A673 (cell line): ENCODE measurements around the gene SUPT5H.

Source experiments
- CTCF ChIP-seq: fragments of 300-800, 200-600 bp; sonication (generic); conservative IDR thresholded peaks from 2 replicates; pipeline ENCODE4 v1.5.1; 2017; ENCODE audit warnings: low read depth, mild to moderate bottlenecking, antibody characterized with exemption, low read length, moderate library complexity, mixed read lengths
- EZH2 ChIP-seq: fragments of 200-600 bp; sonication (generic); IDR thresholded peaks from 2 replicates; pipeline ENCODE4 v1.6.1; 2017; ENCODE audit warnings: borderline replicate concordance, low read depth, mild to moderate bottlenecking, mixed read lengths, antibody characterized with exemption, low read length; ENCODE audit not compliant: poor library complexity, severe bottlenecking

GRCh38 chr19:39471756-39472536 is 26.6 kb downstream of the SUPT5H start:
- TF ChIP-seq CTCF (no peak), EZH2 (no peak)
